ENCODE data around the gene OSBPL3.

GRCh38 chr7:24980534-24981170, 674 bp upstream of the OSBPL3 start:
- TF ChIP-seq, protein P1, sequence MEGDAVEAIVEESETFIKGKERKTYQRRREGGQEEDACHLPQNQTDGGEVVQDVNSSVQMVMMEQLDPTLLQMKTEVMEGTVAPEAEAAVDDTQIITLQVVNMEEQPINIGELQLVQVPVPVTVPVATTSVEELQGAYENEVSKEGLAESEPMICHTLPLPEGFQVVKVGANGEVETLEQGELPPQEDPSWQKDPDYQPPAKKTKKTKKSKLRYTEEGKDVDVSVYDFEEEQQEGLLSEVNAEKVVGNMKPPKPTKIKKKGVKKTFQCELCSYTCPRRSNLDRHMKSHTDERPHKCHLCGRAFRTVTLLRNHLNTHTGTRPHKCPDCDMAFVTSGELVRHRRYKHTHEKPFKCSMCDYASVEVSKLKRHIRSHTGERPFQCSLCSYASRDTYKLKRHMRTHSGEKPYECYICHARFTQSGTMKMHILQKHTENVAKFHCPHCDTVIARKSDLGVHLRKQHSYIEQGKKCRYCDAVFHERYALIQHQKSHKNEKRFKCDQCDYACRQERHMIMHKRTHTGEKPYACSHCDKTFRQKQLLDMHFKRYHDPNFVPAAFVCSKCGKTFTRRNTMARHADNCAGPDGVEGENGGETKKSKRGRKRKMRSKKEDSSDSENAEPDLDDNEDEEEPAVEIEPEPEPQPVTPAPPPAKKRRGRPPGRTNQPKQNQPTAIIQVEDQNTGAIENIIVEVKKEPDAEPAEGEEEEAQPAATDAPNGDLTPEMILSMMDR (IDR thresholded peaks at IDR 0.05): peak in 1 of 4 experiments; percentile 13
- TF ChIP-seq POLR2AphosphoS5 (IDR thresholded peaks at IDR 0.05): no peak

Data from gastroesophageal sphincter (tissue), 3 donors.